ENCODE results near the gene ABCB9. TPM values are rescaled to one million over a fixed set of nuclear protein-coding genes. Genes with fewer than 3 reads are reported as not detected.

The ABCB9 gene
- polyA plus RNA-seq, 4 donors: 2.6 to 9.8 (median 5.0) TPM

- no peak for DNase-seq (ENCODE audit: low read depth in 4 of 4, low spot score in 3 of 4)
Measured at GRCh38 chr12:122966743-122967550, 684 bp upstream of the ABCB9 start.

- no peak for DNase-seq (ENCODE audit: low read depth in 4 of 4, low spot score in 3 of 4)
Measured at GRCh38 chr12:122965321-122965751, 927 bp downstream of the ABCB9 start.

GRCh38 chr12:122964439-122965257 lies 1.6 kb downstream of the ABCB9 start:
- no peak for DNase-seq (ENCODE audit: low read depth in 4 of 4, low spot score in 3 of 4)

GRCh38 chr12:122963941-122964265 lies 2.4 kb downstream of the ABCB9 start:
- no peak for DNase-seq (ENCODE audit: low read depth in 4 of 4, low spot score in 3 of 4)

GRCh38 chr12:122961531-122962329 lies 4.5 kb downstream of the ABCB9 start:
- DNase-seq (ENCODE audit: low read depth in 4 of 4, low spot score in 3 of 4): no peak

- no peak for DNase-seq (ENCODE audit: low read depth in 4 of 4, low spot score in 3 of 4)
Measured at GRCh38 chr12:122960193-122960569, 6.1 kb downstream of the ABCB9 start.

GRCh38 chr12:122959566-122960192 lies 6.6 kb downstream of the ABCB9 start:
- no peak for DNase-seq (ENCODE audit: low read depth in 4 of 4, low spot score in 3 of 4)

- no peak for DNase-seq (ENCODE audit: low read depth in 4 of 4, low spot score in 3 of 4)
Measured at GRCh38 chr12:122958198-122958888, 7.9 kb downstream of the ABCB9 start.

GRCh38 chr12:122956035-122956434 lies 10.2 kb downstream of the ABCB9 start:
- DNase-seq (ENCODE audit: low read depth in 4 of 4, low spot score in 3 of 4): no peak

- DNase-seq (ENCODE audit: low read depth in 4 of 4, low spot score in 3 of 4): no peak
Measured at GRCh38 chr12:122955156-122955555, 11.1 kb downstream of the ABCB9 start.

- DNase-seq (ENCODE audit: low read depth in 4 of 4, low spot score in 3 of 4): no peak
Measured at GRCh38 chr12:122951979-122952892, 14.0 kb downstream of the ABCB9 start.

GRCh38 chr12:122951406-122951805 lies 14.9 kb downstream of the ABCB9 start:
- DNase-seq (ENCODE audit: low read depth in 4 of 4, low spot score in 3 of 4): no peak

GRCh38 chr12:122949816-122950675 lies 16.2 kb downstream of the ABCB9 start:
- DNase-seq (ENCODE audit: low read depth in 4 of 4, low spot score in 3 of 4): no peak

- DNase-seq (ENCODE audit: low read depth in 4 of 4, low spot score in 3 of 4): no peak
Measured at GRCh38 chr12:122949405-122949804, 16.9 kb downstream of the ABCB9 start.

- no peak for DNase-seq (ENCODE audit: low read depth in 4 of 4, low spot score in 3 of 4)
Measured at GRCh38 chr12:122948605-122949004, 17.7 kb downstream of the ABCB9 start.

GRCh38 chr12:122947352-122947792 lies 18.9 kb downstream of the ABCB9 start:
- no peak for DNase-seq (ENCODE audit: low read depth in 4 of 4, low spot score in 3 of 4)

GRCh38 chr12:122946690-122947341 lies 19.4 kb downstream of the ABCB9 start:
- DNase-seq (ENCODE audit: low read depth in 4 of 4, low spot score in 3 of 4): no peak
